ENCODE measurements around the gene TRAPPC6A.
A peak's percentile ranks its signal among the peaks of the same experiment; 100 is the strongest.

DNA sequence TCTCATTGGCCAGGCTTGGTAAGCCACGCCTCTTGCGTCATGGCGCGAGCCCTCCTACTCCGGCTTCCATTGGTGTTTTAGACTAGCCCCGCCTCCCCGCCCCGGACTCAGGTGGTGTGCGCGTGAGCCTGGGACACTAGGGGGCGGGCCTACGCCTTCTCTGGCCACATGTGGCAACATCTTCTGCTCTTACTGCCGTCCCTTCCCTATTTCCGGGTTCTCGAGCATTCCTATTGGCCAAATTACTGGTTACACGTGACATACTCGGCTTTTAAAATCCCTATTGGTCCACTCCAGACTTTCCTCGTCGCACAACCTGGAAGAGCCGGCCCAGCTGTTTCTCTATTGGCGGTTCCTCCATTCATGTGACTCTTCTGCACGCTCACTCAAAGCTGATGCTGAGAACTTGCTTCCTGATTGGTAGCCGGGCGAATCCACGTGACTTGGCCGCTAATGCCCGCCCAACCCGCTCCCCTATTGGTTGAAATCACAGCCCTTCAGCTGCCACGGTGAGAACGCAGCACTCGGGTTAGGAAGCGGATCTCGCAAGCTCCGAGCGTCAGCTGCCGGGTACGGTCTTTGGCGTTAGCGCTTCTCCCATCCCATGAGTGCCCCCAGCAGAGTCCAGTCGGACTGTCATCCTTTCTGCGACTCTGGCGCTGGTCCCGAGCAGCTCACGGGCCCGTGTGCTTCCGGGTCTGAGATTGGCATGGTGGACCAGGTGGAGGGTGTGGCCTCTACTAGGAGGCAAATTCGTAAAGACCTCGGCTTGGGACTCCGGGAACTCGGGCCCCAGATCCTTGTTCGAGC is 430 bp upstream of the TRAPPC6A start, which contains the start of gene BLOC1S3:
- TF ChIP-seq, protein P1, sequence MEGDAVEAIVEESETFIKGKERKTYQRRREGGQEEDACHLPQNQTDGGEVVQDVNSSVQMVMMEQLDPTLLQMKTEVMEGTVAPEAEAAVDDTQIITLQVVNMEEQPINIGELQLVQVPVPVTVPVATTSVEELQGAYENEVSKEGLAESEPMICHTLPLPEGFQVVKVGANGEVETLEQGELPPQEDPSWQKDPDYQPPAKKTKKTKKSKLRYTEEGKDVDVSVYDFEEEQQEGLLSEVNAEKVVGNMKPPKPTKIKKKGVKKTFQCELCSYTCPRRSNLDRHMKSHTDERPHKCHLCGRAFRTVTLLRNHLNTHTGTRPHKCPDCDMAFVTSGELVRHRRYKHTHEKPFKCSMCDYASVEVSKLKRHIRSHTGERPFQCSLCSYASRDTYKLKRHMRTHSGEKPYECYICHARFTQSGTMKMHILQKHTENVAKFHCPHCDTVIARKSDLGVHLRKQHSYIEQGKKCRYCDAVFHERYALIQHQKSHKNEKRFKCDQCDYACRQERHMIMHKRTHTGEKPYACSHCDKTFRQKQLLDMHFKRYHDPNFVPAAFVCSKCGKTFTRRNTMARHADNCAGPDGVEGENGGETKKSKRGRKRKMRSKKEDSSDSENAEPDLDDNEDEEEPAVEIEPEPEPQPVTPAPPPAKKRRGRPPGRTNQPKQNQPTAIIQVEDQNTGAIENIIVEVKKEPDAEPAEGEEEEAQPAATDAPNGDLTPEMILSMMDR (conservative IDR thresholded peaks at IDR 0.05; ENCODE audit: low read depth in 2 of 2) = peak; percentile 25 to 58; a peak in 3 of 4 replicates
- TF ChIP-seq EZH2 (IDR thresholded peaks at IDR 0.05; ENCODE audit: low read depth, unreplicated experiment) = no peak
- TF ChIP-seq EZH2phosphoT487 (IDR thresholded peaks at IDR 0.05; ENCODE audit: unreplicated experiment) = no peak
- TF ChIP-seq NANOG (IDR thresholded peaks at IDR 0.05; ENCODE audit: borderline replicate concordance) = no peak
- TF ChIP-seq POLR2AphosphoS5 (IDR thresholded peaks at IDR 0.05; ENCODE audit: low read depth) = no peak; the same call in 1 of the 2 replicates
- peak; percentile 88 for TF ChIP-seq CREB1 (CRISPR knock-in tag; IDR thresholded peaks at IDR 0.05; ENCODE audit: low read depth)
- no peak for TF ChIP-seq JUNB (IDR thresholded peaks at IDR 0.05; ENCODE audit: unreplicated experiment)
